CD4-positive, alpha-beta T cell treated with Interleukin-17A for 4 hours (primary cell): ENCODE measurements around the gene IDUA.

Experiments used
- DNase-seq: peaks from one replicate; pipeline ENCODE4 v3.0.0-alpha.2; 2020; ENCODE audit warnings: mixed read lengths

The IDUA gene

DNA sequence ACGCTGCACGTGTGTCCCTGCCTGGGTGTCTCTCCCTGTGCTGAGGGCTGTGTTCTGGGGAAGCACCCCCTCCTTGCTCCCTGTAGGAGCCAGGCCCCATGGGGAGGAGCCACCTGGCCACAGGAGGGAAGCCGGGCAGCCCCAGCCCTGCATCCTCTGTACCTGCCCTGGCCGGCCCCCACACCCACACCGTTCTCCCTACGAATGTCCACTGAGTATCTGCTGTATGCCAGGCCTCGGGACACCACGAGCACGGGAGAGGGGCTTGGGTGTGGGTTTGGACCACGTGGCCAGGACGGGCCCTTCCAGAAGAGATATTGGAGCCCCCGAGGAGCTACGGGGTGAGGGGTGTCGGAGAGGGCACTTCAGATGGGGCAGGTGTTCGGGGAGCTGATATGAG lies 30.9 kb downstream of the IDUA start:
- no peak for DNase-seq

DNA sequence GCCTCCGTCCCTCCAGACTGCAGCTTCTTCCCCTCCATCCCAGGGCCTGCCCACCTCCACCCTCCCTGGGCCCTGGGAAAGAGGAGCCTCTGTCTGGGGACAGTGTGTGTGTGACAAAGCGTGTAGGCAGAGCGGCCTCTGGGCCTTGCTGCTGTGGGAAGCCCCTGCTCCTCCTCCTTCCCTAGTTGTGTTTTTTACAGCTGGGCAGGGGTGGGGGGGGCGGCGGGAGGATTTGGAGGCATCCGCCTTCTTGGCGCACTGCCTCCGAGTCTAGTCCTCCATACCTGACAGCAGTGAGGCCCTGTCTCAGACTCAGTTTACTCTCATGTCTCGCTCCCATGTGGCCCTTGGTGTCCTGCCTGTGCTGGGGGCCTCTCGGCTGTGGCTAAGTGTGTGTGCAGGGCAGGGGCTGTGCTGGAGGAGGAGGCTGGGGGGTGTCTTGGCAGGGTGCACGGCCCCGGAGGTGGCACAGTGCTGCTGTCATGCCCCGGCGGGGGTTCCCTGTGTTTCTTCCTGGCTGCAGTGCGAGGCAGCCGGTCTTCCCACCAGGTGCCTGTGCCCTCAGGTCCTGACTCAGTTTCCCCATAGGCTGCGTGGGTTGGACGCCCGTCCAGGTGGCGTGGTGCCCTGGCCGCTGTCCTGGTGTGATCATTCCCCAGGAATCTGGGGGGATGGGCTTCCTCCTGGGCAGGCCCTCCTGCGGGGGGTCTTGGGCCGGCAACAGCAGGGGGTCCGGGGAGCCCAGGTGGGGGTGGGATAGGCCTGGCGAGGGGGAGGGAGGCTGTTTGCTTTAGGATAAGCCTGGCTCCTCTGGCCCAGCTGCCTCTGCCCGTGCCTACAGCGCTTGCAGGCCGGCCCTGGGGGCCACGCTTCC lies 31.5 kb downstream of the IDUA start:
- DNase-seq = no peak

DNA sequence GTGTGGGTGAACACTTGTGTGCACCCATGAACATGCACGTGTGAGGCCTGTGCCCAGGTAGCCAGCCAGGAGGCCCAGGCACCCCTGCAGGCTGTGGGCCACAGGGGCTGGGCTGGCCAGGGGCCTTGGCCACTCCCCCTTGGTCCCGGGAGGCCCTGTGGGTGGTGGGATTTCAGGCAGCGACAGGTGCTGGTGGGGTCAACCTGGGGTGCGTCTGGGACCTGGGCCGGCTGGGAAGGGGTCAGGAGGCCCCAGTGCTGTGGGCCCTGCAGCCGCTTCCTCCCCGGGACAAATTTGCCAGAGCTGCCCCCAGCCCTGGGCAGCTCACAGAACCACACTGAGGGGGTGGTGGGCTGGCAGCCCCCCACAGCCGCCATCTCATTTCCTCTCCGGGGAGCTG lies 32.5 kb downstream of the IDUA start:
- no peak for DNase-seq

DNA sequence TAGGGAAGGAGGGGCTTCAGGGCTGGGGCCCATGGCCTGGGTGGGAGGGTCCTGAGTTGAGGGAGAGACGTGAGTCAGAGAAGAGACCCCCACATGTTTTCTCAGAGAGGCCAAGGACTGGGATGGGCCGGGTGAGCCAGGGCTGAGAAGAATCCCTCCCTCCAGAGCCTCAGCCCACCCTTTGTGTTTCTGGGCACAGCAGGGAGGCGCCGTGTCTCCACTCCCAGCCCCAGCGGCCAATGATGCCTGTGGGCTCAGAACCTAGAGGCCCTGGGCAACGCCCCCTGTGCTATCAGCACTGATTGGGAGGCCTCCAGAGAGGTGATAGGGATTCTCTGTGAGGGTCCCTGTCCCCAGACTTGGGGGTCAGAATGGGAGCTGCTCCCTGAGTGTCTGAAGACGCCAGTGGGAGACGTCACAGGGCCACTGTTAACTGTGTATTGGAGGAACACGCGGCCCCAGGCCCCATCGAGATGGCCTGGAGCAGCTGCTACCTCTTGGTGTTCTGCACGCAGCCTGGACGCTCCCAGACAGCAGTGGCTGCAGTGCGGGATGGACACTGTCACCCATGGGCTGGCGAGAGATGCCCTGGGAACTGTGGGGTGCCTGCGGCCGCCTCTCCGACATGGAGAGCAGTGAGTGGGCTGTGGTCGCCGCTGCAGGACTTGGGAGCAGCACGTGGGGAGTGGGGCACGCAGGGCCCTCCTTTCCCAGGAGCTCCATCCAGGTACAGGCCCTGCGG lies 33.1 kb downstream of the IDUA start:
- DNase-seq = no peak

DNA sequence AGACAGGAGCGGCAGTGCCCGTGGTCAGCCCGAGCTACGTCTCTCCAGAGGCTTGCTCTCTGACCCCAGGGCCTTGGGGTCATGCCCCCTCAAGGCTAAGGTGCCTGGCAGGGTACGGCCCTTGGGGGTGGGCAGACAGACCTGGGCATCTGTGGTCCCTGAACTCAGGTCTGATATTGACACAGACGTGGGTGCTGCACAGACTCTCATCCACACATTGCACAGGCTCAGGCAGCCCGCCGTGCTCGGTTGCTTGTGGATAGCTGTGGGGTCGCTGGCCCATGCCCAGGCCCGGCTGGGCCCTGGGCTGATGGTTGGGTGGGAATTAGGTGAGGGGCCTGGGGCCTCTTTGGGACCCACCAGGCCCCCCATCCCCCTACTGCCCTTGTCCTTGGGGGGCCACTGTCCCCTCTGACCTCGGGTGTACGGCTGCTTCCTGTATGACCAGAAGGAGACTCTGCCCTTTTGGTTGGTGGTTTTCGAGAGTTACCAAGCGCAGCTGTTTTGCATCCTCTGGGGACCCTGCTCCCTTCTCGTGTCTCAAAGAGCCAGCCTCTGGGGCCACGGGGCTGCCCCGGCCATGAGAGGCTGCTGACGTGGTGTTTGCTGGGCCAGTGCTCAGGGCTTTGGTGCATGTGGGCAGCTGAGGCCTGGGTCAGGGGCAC lies 34.7 kb downstream of the IDUA start:
- no peak for DNase-seq

DNA sequence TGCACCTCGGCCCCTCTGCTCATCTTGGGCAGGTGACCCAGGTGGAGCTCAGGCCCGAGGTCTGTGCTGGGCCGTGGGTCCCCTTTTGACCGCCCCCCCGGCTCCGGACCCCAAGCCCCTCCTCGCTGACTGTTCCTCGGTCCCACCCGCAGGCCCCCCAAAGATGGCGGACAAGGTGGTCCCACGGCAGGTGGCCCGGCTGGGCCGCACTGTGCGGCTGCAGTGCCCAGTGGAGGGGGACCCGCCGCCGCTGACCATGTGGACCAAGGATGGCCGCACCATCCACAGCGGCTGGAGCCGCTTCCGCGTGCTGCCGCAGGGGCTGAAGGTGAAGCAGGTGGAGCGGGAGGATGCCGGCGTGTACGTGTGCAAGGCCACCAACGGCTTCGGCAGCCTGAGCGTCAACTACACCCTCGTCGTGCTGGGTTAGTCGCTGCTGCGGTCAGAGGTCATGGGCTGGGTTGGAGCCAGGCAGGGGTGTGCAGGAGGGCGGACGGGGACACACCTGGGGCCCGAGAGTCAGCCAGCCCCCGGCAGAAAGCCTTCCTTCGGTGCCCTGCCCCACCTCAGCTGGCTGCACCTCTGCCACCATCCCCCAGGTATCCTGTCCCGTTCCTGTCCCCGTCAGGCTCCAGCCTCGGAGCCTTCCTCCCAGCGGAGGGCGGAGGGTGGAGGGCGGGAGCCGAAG lies 35.4 kb downstream of the IDUA start:
- no peak for DNase-seq

DNA sequence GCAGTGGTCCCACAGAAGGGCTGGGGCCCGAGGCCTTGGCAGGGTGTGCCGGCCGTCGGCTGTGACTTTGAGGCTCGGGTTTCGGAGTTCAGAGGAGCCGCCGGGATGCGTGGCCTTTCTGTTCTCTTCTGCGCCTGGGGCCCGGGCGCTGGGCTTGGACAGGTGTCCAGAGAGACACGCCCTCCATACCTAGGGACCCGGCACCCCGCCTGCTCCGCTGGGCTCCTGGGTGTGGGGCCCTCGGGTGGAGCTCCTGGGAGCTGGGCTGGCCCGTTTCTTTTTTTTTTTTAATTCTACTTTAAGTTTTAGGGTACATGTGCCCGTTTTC lies 35.9 kb downstream of the IDUA start:
- no peak for DNase-seq

DNA sequence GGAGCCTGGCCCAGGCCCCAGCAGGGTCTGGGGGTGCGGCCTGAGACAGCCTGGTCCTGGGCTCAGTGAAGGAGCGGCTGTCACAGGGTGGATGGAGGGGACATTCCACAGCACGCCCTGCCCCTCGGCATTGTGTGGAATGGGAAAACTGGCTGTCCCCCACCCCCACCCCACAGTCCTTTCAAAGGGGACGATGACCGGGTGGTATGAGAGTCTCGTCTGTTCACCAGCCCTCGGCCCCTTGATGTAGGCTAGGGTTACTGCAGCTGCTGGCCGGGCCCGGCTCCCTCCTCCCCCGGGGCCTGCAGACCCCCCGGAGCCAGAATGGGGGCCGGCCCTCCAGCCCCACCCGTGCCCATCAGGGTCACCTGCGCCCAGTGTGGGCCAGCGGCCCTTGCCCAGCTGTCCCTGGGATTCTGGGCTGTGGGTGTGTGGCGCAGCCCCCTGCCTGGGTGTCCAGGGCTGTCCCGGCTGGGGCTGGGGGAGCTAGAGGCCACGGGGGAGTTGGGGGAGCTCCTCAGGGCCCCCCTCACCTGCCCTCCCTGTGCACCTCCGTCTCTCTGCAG lies 36.3 kb downstream of the IDUA start:
- no peak for DNase-seq

DNA sequence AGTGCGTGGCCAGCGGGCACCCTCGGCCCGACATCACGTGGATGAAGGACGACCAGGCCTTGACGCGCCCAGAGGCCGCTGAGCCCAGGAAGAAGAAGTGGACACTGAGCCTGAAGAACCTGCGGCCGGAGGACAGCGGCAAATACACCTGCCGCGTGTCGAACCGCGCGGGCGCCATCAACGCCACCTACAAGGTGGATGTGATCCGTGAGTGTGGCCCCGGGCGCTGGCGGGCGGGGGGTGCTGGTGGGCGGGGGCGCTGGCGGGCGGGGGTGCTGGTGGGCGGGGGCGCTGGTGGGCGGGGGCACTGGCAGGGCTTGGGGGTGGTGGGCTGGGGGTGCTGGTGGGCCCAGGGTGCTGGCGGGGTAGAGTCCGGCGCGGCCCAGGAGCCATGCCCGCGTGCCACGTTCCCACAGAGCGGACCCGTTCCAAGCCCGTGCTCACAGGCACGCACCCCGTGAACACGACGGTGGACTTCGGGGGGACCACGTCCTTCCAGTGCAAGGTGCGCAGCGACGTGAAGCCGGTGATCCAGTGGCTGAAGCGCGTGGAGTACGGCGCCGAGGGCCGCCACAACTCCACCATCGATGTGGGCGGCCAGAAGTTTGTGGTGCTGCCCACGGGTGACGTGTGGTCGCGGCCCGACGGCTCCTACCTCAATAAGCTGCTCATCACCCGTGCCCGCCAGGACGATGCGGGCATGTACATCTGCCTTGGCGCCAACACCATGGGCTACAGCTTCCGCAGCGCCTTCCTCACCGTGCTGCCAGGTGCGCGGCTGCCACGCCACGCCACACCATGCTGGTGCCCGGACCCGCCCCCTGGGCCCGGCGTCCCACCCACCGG lies 37.3 kb downstream of the IDUA start:
- DNase-seq = no peak

DNA sequence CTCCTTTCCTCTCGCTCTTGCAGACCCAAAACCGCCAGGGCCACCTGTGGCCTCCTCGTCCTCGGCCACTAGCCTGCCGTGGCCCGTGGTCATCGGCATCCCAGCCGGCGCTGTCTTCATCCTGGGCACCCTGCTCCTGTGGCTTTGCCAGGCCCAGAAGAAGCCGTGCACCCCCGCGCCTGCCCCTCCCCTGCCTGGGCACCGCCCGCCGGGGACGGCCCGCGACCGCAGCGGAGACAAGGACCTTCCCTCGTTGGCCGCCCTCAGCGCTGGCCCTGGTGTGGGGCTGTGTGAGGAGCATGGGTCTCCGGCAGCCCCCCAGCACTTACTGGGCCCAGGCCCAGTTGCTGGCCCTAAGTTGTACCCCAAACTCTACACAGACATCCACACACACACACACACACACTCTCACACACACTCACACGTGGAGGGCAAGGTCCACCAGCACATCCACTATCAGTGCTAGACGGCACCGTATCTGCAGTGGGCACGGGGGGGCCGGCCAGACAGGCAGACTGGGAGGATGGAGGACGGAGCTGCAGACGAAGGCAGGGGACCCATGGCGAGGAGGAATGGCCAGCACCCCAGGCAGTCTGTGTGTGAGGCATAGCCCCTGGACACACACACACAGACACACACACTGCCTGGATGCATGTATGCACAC lies 38.2 kb downstream of the IDUA start:
- no peak for DNase-seq

DNA sequence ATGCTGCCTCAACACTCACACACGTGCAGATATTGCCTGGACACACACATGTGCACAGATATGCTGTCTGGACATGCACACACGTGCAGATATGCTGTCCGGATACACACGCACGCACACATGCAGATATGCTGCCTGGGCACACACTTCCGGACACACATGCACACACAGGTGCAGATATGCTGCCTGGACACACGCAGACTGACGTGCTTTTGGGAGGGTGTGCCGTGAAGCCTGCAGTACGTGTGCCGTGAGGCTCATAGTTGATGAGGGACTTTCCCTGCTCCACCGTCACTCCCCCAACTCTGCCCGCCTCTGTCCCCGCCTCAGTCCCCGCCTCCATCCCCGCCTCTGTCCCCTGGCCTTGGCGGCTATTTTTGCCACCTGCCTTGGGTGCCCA lies 39.3 kb downstream of the IDUA start:
- DNase-seq = peak; percentile 28

DNA sequence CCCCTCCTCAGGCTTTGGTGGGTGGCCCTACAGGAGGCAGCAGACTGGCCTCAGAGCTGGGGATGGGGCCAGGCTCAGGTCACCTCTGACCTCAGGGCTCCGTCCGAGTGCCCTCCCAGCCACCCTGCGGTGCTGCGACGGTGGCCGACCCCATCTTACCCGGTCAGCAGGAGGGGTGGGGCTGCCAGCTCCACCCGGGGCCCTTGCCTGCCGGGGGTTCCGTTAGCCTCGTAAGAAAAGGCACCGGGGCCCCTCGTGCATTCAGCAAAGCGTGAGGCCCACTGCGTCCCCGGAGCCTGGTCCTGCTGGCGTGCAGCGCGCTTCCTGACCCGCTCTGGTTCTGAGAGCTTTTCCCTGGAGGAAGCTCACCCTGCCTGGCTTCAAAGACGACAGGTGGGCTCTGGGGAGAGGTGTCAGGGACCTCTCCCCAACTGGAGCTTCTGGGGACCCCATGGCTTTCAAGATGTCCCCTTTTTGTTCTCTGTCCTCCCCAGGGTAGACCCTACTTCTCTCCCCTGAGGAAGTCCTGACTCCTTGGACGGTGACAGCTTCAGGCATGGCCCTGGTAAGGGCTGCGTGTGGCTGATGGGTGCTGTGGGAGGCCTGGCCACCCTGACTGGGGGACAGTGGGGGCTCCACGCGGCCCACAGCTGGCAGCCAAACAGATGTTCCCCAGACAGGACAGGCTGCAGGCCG lies 40.5 kb downstream of the IDUA start:
- DNase-seq = no peak

DNA sequence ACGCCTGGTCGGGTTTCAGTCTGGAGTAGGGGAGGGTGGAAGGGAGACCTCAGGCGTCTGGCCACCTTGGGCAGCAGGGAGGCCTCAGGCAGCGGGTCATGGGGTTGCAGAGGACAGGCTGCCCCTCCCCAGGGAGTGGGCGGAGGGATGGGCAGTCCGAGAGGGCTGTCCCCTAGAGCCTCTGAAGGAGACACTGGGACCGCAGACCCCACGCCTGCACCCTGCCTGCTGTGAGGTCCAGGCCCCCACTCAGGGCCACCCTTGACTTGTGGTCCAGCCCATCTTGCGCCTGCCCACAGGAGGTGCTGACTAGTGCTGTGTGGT lies 41.0 kb downstream of the IDUA start:
- DNase-seq = no peak

DNA sequence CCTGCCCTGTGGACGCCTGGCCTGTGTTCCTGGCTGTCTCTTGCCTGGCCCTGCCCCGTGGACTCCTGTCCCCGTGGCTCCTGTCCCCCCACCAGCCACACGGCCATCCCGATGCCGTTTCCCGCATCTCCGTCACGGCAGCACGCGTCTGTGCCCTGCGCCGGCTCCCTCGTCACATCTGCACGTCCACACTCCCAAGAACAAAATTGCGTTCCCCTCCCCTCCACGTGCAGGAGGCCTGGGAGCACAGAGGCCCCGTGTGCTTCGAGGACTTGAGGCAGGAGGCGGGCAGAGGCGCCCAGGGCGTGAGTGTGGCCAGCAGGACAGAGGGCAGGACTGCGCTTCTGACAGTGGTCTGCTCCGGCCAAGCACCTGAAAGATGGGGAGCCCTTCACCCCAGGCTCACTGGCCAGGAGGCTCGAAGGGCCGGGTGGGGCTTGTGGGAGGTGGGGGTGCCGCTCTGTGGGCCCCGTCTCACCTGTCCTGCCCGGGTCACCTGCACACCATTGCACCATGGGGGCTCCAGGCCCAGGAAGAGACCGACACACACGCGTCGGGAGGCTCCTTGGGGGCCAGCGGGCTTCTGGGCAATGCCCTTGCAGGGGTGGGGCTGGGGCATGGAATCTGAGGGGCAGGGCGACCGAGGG lies 41.9 kb downstream of the IDUA start:
- no peak for DNase-seq

DNA sequence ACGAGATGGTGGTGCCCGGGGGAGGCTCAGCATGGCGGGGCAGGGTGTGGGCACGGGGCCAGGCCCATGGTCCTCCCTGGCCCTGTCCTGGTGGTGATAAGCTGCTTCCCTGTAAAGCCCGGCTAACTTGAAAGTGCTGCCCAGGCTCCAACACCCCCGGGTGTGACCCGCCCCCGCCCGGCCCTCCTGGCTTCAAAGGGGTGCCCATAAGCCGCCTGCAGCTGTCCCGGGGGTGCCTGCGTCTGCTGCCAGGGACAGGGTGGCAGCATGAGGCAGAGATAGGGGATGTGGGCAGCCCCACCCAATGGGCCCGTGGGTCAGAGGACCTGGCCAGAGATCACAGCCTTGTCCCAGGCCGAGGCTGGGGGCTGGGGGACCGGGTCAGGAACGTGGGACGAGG lies 42.7 kb downstream of the IDUA start:
- no peak for DNase-seq

DNA sequence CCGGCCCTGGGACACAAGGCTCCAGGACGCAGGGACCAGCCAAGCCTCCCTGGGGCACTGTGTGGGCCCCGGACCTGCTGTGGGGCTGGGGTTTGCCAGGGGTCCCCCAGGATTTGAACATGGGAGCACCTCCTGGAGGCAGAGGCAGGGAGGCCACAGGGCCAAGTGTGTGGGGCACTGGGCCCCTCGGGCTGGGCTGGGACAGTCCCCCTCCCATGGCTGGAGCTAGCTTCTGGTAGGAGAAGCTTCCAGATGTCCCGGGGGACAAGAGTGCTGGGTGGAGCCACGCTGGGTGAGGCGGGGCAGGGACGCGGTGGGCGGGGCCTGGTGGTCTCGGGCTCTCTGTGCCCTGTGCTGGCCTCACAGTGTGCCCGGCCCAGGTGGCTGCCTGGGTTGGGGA lies 43.2 kb downstream of the IDUA start:
- no peak for DNase-seq

DNA sequence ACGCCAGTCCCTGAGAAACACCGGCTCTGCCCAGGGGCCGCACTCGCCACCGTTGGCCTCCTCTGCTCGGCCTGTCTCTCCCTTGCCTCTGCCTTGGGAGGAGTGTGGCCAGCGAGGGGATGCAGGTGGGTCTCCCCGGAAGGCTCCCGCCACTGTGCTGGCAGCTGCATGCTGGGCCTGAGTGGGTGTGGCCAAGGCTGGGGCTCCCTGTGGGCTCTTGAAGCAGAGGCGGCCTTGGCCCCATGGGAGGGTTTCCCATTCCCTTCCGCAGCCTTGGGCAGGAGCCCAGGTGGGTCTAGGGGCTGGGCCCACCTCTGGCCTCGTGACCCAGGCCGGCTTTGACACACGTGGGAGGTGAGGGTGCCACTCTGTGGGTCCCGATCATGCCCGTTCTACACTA lies 43.7 kb downstream of the IDUA start:
- DNase-seq = no peak

DNA sequence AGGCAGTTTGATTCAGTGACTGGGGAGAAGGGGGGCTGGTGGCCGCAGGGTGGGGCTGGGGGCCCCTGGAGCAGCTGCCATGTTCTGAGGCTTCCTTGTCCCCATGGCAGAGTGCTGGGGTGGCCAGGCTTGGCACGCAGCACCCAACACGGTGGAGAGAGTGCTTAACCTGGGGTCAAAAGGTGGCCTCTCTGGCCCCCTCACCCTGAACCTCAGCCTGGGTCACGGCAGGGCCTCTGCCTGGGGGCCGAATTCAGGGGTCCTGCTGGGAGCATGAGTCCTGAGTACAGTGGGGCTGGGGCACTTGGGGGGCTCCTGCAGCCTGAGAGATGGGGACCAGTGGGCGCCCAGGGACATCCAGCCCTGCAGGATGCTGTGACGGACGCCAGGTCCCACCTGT lies 44.5 kb downstream of the IDUA start:
- DNase-seq = no peak

DNA sequence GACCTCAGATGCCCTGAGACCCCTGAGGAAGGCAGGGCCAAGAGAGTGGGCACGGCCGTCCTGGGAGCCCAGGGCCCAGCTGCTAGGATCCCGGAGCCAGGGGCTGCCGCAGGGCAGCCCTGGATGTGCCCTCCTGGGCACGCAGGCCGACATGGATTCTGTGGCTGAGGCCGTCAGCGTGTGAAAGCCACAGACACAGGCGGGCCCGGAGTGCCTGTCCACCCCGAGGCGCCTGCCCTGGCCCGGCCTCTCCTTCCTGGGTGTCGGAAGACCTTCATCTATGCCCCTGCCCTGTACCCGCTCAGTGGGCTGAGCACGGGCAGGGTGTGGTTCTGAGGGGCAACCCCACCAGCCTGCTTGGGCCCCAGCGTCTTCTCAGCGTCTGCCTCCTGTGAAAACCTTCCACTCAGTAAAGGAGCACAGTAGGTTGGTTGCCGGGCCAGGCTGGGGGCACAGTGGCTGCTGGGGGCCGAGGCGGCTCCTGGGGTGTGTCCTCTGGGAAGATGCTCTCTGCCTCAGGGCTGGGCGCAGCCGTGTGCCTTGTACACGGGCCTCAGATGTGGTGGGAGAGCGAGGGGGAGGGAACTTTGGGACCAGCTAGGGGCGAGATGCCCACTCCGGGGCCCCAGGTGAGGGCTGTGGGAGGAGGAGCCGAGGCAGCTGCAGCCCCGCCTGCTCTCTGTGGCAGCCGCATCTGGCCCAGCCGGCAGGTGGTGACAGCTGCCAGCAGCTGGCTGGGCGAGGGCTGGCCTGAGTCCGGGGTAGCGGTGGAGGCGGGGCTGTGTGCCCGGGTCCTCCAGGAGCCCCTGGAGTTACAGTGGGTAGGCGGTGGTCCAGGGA lies 45.3 kb downstream of the IDUA start:
- DNase-seq = no peak

DNA sequence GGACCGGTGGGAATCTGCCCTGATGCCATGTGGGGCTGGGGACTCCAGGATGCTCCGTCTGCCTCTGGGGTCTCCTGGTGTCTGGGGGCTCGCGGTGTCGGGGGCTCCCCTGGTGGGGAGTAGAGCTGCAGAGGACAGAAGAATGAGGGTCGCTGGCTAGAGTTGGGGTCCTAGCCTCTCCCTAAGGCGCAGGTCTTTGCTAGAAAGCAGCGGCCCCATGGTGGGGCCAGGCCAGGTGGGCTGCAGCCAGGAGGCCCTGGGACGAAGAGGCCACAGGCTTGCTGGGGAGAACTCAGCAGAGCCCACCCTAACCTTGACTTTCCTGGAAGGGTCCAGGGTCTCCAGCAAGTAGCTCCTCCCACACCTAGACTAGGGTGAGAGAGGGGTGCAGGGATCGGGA lies 46.0 kb downstream of the IDUA start:
- DNase-seq = no peak
